ENCODE data around the gene PHF3. TPM values are rescaled to one million over a fixed set of nuclear protein-coding genes. Genes with fewer than 3 reads are reported as not detected.

PHF3 gene
- total RNA-seq, 1 experiment from 2014 or later: 66.6 TPM

GRCh38 chr6:63675138-63675537 is 39.5 kb downstream of the PHF3 start:
- Mint-ChIP-seq H3K27me3 (ENCODE audit: low read depth) (no peaks in the 10 kb centered on the region), H3K9me3 (no peaks in the 10 kb centered on the region)

More at GRCh38 chr6:63675138-63675537, 39.5 kb downstream of the PHF3 start:
- H2AFZ ChIP-seq (ENCODE audit: low read length): no peak overlapping the region
- peaks cover 24% of the 10 kb centered on the region; the same call in 1 of the 2 replicates for H3K79me2 ChIP-seq (ENCODE audit: insufficient read depth, low read length)
- no peak overlapping the region for H3K4me3 Mint-ChIP-seq
- H4K20me1 ChIP-seq (ENCODE audit: control insufficient read depth, insufficient read depth, insufficient read length): no peaks in the 10 kb centered on the region
- H3K79me1 ChIP-seq (ENCODE audit: insufficient read depth, low read depth, low read length, poor library complexity, severe bottlenecking): peaks cover 4% of the 10 kb centered on the region
- H3K23ac ChIP-seq (ENCODE audit: insufficient read length, low read depth, low read length): no peak overlapping the region
- no peak for DNase-seq
- no peak overlapping the region for H3K27ac Mint-ChIP-seq
- H3K27ac ChIP-seq (ENCODE audit: insufficient read length, low read depth, low read length): no peak overlapping the region
- no peak overlapping the region for H3K56ac ChIP-seq (ENCODE audit: insufficient read length, low read depth, low read length)
- H2BK5ac ChIP-seq (ENCODE audit: insufficient read length, low read length): no peak overlapping the region
- peaks cover 2 to 14% (median 11%) of the 10 kb centered on the region in 3 experiments; a peak in 6 of 7 replicates for H3K36me3 Mint-ChIP-seq (ENCODE audit: insufficient read depth in 1 of 3, low read depth in 3 of 3)
- no peak overlapping the region for H2BK12ac ChIP-seq (ENCODE audit: insufficient read length, low read depth, low read length)
- H2BK120ac ChIP-seq (ENCODE audit: low read depth, low read length, poor library complexity, severe bottlenecking): no peak overlapping the region
- WGBS (ENCODE audit: extremely low coverage, insufficient read length, low lambda C conversion rate): no CpG with 5 or more reads among the region's 1 CpG
- no peak overlapping the region for H3T11ph ChIP-seq (ENCODE audit: low read length)
- no peak overlapping the region for H3K4me2 ChIP-seq (ENCODE audit: insufficient read depth, insufficient read length, low read length)
- no peak overlapping the region for H2BK15ac ChIP-seq (ENCODE audit: low read depth, low read length)
- peaks cover 11 to 13% of the 10 kb centered on the region in 2 experiments for H3K4me1 Mint-ChIP-seq
- H3K23me2 ChIP-seq (ENCODE audit: insufficient read length, low read depth, low read length, poor library complexity, severe bottlenecking): no peaks in the 10 kb centered on the region
- H3K27me3 ChIP-seq (ENCODE audit: insufficient read depth, low read length): no peaks in the 10 kb centered on the region
- H3K9ac ChIP-seq (ENCODE audit: extremely low read depth, insufficient read length, low read length): no peak overlapping the region
- H3K4me1 ChIP-seq (ENCODE audit: insufficient read depth, low read length): peaks cover 4% of the 10 kb centered on the region; the same call in 1 of the 2 replicates
- H4K8ac ChIP-seq (replicated peaks; ENCODE audit: insufficient read length, low read depth, low read length): no peak overlapping the region
- H3K4ac ChIP-seq (ENCODE audit: low read depth, low read length): no peak overlapping the region
- TF ChIP-seq CTCF (conservative IDR thresholded peaks at IDR 0.05): no peak
- H2BK20ac ChIP-seq (ENCODE audit: low read depth, low read length, poor library complexity, severe bottlenecking): no peak overlapping the region
- no peaks in the 10 kb centered on the region for H3K9me3 ChIP-seq (ENCODE audit: control insufficient read depth, low read depth, low read length)
- H2AK5ac ChIP-seq (ENCODE audit: insufficient read length, low read length): no peak overlapping the region
- H4K5ac ChIP-seq (ENCODE audit: insufficient read length, low read depth, low read length): no peak overlapping the region
- H3K14ac ChIP-seq (ENCODE audit: insufficient read depth, low read length): no peak overlapping the region
- H3K18ac ChIP-seq (ENCODE audit: insufficient read length, low read depth, low read length): no peak overlapping the region
- no peak overlapping the region for H4K91ac ChIP-seq (ENCODE audit: insufficient read length, low read depth, low read length)

Measured in H9 (cell line).